GM12872 (cell line): ENCODE data around the gene ZNF285.

Experiments used
- TF ChIP-seq, protein P1 (sequence below): IDR thresholded peaks from 3 replicates; pipeline ENCODE4 v1.5.1; 2011; ENCODE audit warnings: low read depth, mild to moderate bottlenecking, low read length, moderate library complexity; ENCODE audit not compliant: insufficient read depth

ZNF285 gene

DNA sequence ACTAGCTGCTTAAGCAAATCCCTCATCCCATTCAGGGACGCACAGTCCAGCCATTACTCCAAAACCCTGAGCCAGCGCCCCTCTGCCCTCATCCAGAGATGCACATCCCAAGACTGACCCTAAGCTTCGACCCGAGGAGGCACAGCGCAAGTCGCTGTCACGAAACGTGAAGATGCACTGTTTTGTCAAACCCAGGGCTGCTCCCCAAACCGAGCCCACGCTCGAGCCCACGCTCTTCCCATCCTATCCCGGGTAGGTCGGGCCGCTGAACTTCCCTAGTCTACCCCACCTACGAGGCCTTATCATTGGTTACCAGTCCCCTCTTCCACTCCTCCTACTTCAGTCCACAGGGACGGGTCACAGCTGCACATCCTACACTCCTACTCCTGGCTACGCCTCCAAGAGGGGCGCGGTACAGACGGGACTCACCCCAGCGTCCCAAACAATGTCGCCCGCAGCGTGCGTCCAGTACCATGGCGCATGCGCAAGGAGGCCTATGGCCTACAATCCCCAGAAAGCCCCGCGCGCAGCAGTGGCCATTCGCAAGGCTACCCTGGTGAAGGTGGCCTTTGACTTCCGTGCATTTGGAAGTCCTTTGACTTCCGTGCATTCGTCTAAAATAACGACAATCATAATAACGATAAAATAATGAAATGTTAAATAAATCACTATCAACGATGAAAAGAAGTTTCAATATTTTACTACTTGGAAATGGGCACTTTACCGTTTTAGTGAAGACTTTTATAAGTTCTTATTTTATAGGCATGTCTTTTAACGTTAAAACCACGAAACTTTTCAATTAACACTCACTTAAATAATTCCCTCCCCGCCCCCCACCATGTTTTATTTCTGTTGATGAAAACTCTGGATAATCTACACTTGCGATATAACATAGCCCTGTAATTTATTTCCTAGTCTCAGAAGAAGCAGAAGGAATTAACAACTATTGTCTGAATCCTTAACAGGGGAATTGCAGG is at the start of gene ZNF285:
Gene ZNF285 (minus strand): TSS at position 470 of the 977 bp plus-strand sequence. CDS start 4,395 bp downstream, outside the sequence.
- TF ChIP-seq, protein P1, sequence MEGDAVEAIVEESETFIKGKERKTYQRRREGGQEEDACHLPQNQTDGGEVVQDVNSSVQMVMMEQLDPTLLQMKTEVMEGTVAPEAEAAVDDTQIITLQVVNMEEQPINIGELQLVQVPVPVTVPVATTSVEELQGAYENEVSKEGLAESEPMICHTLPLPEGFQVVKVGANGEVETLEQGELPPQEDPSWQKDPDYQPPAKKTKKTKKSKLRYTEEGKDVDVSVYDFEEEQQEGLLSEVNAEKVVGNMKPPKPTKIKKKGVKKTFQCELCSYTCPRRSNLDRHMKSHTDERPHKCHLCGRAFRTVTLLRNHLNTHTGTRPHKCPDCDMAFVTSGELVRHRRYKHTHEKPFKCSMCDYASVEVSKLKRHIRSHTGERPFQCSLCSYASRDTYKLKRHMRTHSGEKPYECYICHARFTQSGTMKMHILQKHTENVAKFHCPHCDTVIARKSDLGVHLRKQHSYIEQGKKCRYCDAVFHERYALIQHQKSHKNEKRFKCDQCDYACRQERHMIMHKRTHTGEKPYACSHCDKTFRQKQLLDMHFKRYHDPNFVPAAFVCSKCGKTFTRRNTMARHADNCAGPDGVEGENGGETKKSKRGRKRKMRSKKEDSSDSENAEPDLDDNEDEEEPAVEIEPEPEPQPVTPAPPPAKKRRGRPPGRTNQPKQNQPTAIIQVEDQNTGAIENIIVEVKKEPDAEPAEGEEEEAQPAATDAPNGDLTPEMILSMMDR = no peak

DNA sequence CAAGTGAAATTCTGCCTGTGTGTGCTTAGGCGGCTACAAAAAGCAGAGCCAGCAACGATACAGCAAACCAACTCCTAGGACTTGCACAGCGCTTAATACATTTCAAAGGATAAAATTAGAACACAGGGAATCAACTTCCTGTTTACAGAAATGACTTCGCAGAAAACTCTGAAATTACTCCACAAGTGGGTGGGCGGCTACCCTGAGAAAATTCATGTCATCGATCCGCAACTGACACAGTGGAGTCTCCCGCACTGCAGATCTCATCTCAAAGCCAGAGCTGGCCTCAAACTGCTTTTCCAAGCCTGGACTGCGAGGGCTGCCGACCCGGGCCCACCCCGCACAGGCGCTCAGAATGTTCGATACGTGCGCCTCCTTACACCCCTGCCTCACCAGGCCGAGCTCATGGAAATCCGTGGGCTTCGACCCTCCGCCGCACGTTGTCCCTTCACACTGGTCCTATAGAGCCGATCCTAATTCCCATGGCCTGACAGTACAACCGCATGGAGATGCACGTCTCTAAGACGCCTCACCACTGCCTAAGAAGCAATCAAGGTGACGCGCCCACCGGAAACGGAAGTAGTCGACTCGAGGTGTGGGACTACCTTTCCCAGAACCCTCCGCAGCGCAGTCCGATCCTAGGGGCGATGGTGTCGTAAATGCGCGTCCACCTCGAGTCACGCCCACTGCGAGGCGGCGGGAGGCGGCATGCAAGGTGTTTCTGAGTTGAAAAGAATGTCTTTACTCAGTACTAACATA is 46.7 kb upstream of the ZNF285 start, which contains the start of gene ZNF229:
Gene ZNF229 (minus strand): TSS at position 557 of the 759 bp plus-strand sequence. CDS start 5,625 bp downstream, outside the sequence.
- TF ChIP-seq, protein P1 = no peak

DNA sequence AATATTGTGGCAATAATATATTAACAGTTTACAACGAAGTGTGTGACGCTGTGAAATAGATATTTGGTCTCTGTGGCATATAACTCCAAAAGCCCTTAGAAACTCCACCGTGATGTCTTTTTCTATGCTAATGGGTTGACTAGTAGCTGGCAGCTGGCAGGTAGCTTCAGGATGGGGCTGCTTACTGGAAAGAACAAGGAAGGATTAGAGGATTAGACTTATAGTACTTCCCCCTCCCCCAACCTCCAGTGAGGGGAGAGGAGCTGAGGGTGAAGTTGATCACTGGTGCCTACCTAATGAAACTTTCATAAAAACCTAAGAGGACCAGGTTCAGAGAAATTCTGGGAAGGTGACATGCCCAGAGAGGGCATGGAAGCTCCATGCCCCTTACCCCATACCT is 37.0 kb upstream of the ZNF285 start:
- TF ChIP-seq, protein P1 = no peak

DNA sequence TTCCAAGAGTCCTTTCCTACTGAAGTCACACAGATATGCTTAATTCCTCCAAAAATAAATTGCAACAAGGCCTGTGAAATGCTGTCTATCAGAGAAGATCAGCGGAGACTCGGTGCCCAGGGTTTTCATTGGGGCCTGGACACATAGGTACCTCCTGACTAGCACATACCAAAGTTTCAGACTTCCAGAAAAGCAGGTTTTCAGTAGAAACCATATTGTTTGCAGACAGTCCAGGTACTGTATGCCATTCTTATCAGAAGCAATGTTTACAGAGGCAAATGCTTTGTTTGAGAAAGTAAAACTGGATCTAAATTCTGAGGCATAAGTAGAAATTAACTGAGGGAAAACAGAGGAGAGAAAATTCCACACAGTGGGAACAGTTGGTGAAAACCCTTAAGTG is 34.0 kb upstream of the ZNF285 start:
- TF ChIP-seq, protein P1 = no peak

DNA sequence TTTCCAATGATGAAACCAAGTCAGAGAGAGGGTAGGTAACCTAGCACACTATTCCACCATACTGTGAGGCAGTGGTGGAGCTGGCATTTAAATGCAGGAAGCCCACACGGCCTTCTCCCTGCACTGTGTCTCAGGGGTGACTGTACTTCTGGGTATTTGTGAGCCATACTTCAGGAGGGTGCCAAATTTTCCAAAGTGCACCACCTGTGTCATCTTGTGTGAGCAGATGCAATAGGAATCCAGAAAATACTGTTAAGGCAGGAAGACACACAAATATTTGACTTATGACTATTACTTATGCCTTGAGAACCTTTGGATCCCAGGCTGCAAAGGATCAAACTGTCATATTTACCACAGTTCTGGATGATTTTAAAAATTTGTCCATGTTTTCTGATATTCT is 29.5 kb upstream of the ZNF285 start:
- TF ChIP-seq, protein P1 = no peak

DNA sequence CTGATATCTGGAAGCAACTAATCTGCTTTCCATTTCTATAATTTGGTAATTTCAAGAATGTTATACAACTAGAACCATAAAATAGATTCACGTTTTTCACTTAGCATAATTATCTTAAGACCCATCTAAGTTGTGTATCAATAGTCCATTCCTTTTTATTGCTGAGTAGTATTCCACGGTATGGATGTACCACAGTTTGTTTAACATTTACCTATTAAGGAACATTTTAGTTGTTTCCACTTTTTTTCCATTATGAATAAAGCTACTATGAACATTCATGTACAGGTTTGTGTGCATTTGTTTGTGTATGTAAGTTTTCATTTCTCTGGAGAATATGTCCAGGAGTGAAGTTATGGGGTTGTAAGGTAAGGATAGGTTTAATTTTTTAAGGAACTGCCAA is 26.6 kb downstream of the ZNF285 start:
- TF ChIP-seq, protein P1 = no peak
